Cardiac muscle cell (in vitro differentiated cells and primary cell): Measurements from ENCODE around the gene SLAMF1. TPM values are rescaled to one million over a fixed set of nuclear protein-coding genes. Genes with fewer than 3 reads are reported as not detected.

ENCODE experiments used
- DNase-seq, 2 donors: peaks; one replicate each; pipeline versions ENCODE4 v3.0.0 to v3.0.0-alpha.2; 2010 to 2017; ENCODE audit warnings: low read depth in 1 of 2, low spot score in 1 of 2
- H3K27ac ChIP-seq: fragments of 200-600 bp; sonication (generic); 2 replicates; pipeline ENCODE4 v1.5.1; 2016
- H3K27me3 ChIP-seq: fragments of 200-600 bp; sonication (generic); 2 replicates; pipeline ENCODE4 v1.6.0; 2016; ENCODE audit warnings: control low read depth
- H3K36me3 ChIP-seq: fragments of 200-600 bp; sonication (generic); 2 replicates; pipeline ENCODE4 v1.5.1; 2016; ENCODE audit warnings: control low read depth
- H3K4me1 ChIP-seq: fragments of 200-600 bp; sonication (generic); 2 replicates; pipeline ENCODE4 v1.8.1; 2017; ENCODE audit warnings: low read depth, mild to moderate bottlenecking, mixed run types
- H3K4me3 ChIP-seq: fragments of 200-600 bp; sonication (generic); 2 replicates; pipeline ENCODE4 v1.5.1; 2016; ENCODE audit warnings: mild to moderate bottlenecking
- H3K9me3 ChIP-seq: fragments of 200-600 bp; sonication (generic); 2 replicates; pipeline ENCODE4 v1.5.1; 2017; ENCODE audit warnings: low read depth, mild to moderate bottlenecking, control low read depth
- CTCF ChIP-seq: IDR thresholded peaks from 2 replicates; pipeline ENCODE4 v1.5.1; 2012; ENCODE audit warnings: low read depth, mild to moderate bottlenecking, low read length
- polyA plus RNA-seq: library from polyadenylated mRNA; unstranded; fragments of >200 nt; fragmentation: Nextera tagmentation; extraction: Ambion mirVana; gene quantifications from 2 replicates; pipeline ENCODE4 v1.2.1, GENCODE V29; 2016
- total RNA-seq: library from RNA; depleted of rRNA; stranded (reverse); fragments of >200 nt; gene quantifications from 2 replicates; pipeline ENCODE4 v1.2.3, GENCODE V29; 2016

SLAMF1 gene
- total and polyA plus RNA-seq, 2 experiments from 2014 or later = not detected

DNA sequence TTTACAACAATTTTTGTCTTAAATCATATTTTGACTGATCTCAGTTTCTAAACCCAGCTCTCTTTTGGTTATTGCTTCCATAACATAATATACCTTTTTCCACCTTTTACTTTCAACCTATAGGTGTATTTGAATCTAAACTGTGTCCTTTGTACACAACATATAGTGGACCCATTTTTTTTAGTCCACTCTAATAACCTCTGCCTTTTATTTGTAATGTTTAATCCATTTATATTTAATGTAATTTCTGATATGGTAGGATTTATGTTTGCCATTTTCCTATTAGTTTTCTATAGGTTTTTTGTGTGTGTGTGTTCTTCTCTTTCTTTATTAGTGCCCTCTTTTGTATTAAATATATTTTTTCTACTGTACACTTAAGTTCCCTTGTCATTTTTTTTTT, 22.4 kb upstream of the SLAMF1 start:
- TF ChIP-seq CTCF = no peak
- no peaks in the 10 kb centered on the region for H3K9me3 ChIP-seq
- no peak overlapping the region for H3K4me3 ChIP-seq
- H3K27me3 ChIP-seq = peaks cover 3% of the 10 kb centered on the region
- H3K4me1 ChIP-seq = no peaks in the 10 kb centered on the region
- no peak for DNase-seq
- H3K27ac ChIP-seq = no peak overlapping the region
- H3K36me3 ChIP-seq = no peaks in the 10 kb centered on the region

- no peaks in the 10 kb centered on the region for H3K36me3 ChIP-seq
- H3K4me1 ChIP-seq = no peaks in the 10 kb centered on the region
- peaks cover 3% of the 10 kb centered on the region for H3K27me3 ChIP-seq
- no peak for TF ChIP-seq CTCF
- H3K27ac ChIP-seq = no peak overlapping the region
- DNase-seq = no peak
- H3K4me3 ChIP-seq = no peak overlapping the region
- no peaks in the 10 kb centered on the region for H3K9me3 ChIP-seq
These were observed 21.1 kb upstream of the SLAMF1 start for GRCh38 chr1:160667896-160668295.

- no peak overlapping the region for H3K4me3 ChIP-seq
- TF ChIP-seq CTCF = no peak
- H3K36me3 ChIP-seq = no peaks in the 10 kb centered on the region
- H3K9me3 ChIP-seq = no peaks in the 10 kb centered on the region
- H3K27me3 ChIP-seq = no peaks in the 10 kb centered on the region
- H3K27ac ChIP-seq = no peak overlapping the region
- no peak for DNase-seq
- H3K4me1 ChIP-seq = no peaks in the 10 kb centered on the region
These were observed 19.2 kb upstream of the SLAMF1 start for GRCh38 chr1:160666079-160666442.

DNA sequence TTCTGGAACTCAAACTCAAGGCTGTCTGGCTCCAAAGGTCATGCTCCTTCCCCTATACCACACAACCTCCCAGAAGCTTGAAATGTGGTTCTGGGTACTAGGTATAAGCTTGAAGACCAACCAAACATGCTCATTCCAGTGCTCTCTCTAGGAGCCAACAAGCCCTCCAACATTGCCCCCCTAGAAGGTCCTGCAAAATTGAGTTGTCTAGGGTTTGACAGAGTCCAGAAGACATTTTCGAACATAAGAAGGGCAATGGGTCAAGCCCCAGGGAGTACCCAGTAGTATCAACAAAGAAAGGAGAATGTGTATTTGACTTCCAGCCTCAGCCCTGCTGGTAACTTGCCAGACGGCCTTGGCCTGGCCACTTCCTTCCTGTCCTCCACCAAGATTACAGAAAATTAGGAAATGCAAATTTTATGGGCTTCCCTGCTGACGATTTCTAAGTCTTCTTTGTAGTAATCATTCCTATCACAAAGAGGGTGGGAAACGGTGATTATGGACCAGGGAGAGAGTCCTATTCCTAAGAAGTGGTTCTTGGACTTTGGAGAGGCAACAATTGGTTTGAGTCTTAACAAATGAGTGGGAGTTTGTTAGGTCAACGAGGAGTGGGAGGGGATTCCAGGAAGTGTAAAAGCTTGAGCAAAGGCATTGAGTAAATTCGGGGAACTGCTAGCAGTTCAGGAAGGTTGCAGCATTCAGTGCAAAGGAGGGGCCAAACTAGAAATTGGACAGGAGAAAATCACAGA, 18.7 kb upstream of the SLAMF1 start:
- no peaks in the 10 kb centered on the region for H3K9me3 ChIP-seq
- TF ChIP-seq CTCF = no peak
- DNase-seq = peak in 1 of 2 donors; percentile 83
- no peaks in the 10 kb centered on the region for H3K36me3 ChIP-seq
- H3K4me1 ChIP-seq = no peaks in the 10 kb centered on the region
- H3K4me3 ChIP-seq = no peak overlapping the region
- no peaks in the 10 kb centered on the region for H3K27me3 ChIP-seq
- no peak overlapping the region for H3K27ac ChIP-seq

GRCh38 chr1:160664573-160665051, 17.8 kb upstream of the SLAMF1 start:
- no peak for DNase-seq
- no peaks in the 10 kb centered on the region for H3K36me3 ChIP-seq
- no peak for TF ChIP-seq CTCF
- H3K9me3 ChIP-seq = no peaks in the 10 kb centered on the region
- H3K27ac ChIP-seq = no peak overlapping the region
- H3K27me3 ChIP-seq = no peaks in the 10 kb centered on the region
- H3K4me1 ChIP-seq = no peaks in the 10 kb centered on the region
- H3K4me3 ChIP-seq = no peak overlapping the region
